ENCODE measurements around the gene NFIA.

NFIA gene

GRCh38 chr1:61313906-61314422 is 231.6 kb downstream of the NFIA start:
- DNase-seq, result no peak

GRCh38 chr1:61315011-61315410 is 232.7 kb downstream of the NFIA start:
- DNase-seq, result no peak

GRCh38 chr1:61316493-61316892 is 234.1 kb downstream of the NFIA start:
- DNase-seq, result no peak

- DNase-seq, result no peak
Observed at GRCh38 chr1:61318319-61319125, 236.2 kb downstream of the NFIA start.

GRCh38 chr1:61320575-61320974 is 238.2 kb downstream of the NFIA start:
- no peak for DNase-seq

- no peak for DNase-seq
Observed at GRCh38 chr1:61322008-61322744, 239.8 kb downstream of the NFIA start.

- no peak for DNase-seq
Observed at GRCh38 chr1:61322769-61323168, 240.4 kb downstream of the NFIA start.

GRCh38 chr1:61323681-61324328 is 241.4 kb downstream of the NFIA start:
- DNase-seq, result no peak

- DNase-seq, result no peak
Observed at GRCh38 chr1:61326713-61327112, 244.4 kb downstream of the NFIA start.

- DNase-seq, result no peak
Observed at GRCh38 chr1:61327436-61327835, 245.1 kb downstream of the NFIA start.

- no peak for DNase-seq
Observed at GRCh38 chr1:61329556-61329955, 247.2 kb downstream of the NFIA start.

GRCh38 chr1:61330018-61330417 is 247.7 kb downstream of the NFIA start:
- no peak for DNase-seq

GRCh38 chr1:61330571-61330970 is 248.2 kb downstream of the NFIA start:
- DNase-seq, result no peak

GRCh38 chr1:61332196-61332753 is 249.9 kb downstream of the NFIA start:
- DNase-seq, result no peak

GRCh38 chr1:61332796-61333195 is 250.4 kb downstream of the NFIA start:
- no peak for DNase-seq

- DNase-seq, result no peak
Observed at GRCh38 chr1:61334718-61335589, 252.6 kb downstream of the NFIA start.

GRCh38 chr1:61337037-61337436 is 254.7 kb downstream of the NFIA start:
- no peak for DNase-seq

- no peak for DNase-seq
Observed at GRCh38 chr1:61337441-61337951, 255.1 kb downstream of the NFIA start.

- peak; percentile 68 to 96 for DNase-seq
Observed at GRCh38 chr1:61337981-61338848, 255.9 kb downstream of the NFIA start.

GRCh38 chr1:61338899-61339298 is 256.5 kb downstream of the NFIA start:
- no peak for DNase-seq

GRCh38 chr1:61341426-61341825 is 259.1 kb downstream of the NFIA start:
- DNase-seq, result no peak
